ENCODE measurements around the gene THSD8. TPM values are rescaled to one million over a fixed set of nuclear protein-coding genes. Genes with fewer than 3 reads are reported as not detected.

The THSD8 gene
- total and polyA plus RNA-seq, 2 donors (not counting 1 experiment from before 2014, with no cell fraction given), result not detected

DNA sequence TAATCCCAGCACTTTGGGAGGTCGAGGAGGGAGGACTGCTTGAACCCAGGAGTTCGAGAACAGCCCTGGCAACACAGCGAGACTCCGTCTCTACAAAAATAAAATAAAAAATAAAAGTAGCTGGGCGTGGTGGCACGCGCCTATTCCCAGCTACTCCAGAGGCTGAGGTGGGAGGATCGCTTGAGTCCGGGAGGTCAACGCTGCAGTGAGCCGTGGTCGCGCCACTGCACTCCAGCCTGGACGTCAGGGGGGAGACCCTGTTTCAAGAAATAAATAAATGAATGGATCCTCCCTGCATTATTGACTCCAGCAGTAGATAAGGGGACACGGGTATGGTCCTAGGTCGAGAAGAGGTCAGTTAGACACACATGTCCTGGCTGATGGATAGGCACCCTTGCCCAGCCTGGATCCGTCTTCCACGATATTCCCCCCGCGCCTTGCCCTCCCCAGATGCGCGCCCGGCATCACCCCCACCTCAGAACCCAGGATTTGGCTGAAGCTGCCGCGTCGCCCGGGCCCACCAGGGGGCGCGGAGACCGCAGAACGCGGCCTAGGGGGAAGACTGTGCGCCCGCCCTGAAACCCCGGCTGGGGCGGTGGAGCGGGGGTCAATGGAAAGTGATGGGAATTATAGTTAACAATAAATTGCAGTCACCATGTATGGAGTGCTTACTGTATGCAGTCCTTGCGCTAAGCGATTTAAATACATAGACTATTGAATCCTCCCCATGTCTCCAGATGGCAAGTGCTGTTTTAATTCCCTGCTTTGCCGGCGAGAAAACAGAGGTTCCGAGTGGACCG, 24.5 kb upstream of the THSD8 start:
- H3K27ac ChIP-seq (ENCODE audit: low read length in 2 of 2), result peak overlapping the region; percentile 83 to 86
- H3K4me3 ChIP-seq (ENCODE audit: control extremely low read depth in 1 of 5, extremely low read depth in 1 of 5, insufficient read depth in 1 of 5, low read depth in 2 of 5, low read length in 4 of 5), result peak overlapping the region; percentile 63 to 89 (median 75)
- H3K27me3 ChIP-seq (replicated peaks in 1 of 4; ENCODE audit: control extremely low read depth in 1 of 4, control insufficient read depth in 3 of 4, insufficient read depth in 4 of 4, low read length in 3 of 4), result no peaks in the 10 kb centered on the region
- H3K4me3 Mint-ChIP-seq, result peak overlapping the region; percentile 88
- intact Hi-C loops (cut with micrococcal nuclease), result loop anchor here (1.0 kb wide), 1 partner anchor 19 kb away; no protein-coding TSS in a partner anchor
- ChIA-PET POLR2A (interaction anchor here (0.6 to 6.9 kb wide), 11 partner anchors 10 to 341 kb away, joined by 3 to 233 read pairs (median 7); partner anchors contain the start of genes DNASE2, GCDH, JUNB and NACC1), CTCF (interaction anchor here (0.6 to 27.9 kb wide), 9 partner anchors 10 to 70 kb away, joined by 3 to 1147 read pairs (median 8); partner anchors contain the start of genes JUNB, PRDX2, RNASEH2A and THSD8)
- peaks cover 2% of the 10 kb centered on the region for H3K79me2 ChIP-seq (ENCODE audit: control insufficient read depth, insufficient read depth, low read length)
- no peaks in the 10 kb centered on the region for H3K9me3 ChIP-seq (ENCODE audit: control extremely low read depth in 1 of 3, control insufficient read depth in 2 of 3, insufficient read depth in 1 of 3, low read length in 2 of 3)
- ATAC-seq (ENCODE audit: low read depth) (peak; percentile 29), DNase-seq (peak; percentile 90)
- H2AFZ ChIP-seq (ENCODE audit: insufficient read depth, low read depth, low read length, poor library complexity, severe bottlenecking), result no peak overlapping the region
- H3K9ac ChIP-seq (ENCODE audit: low read length), result peak overlapping the region; percentile 78
- no peaks in the 10 kb centered on the region for H3K9me3 Mint-ChIP-seq (ENCODE audit: insufficient read depth)
- WGBS (ENCODE audit: insufficient coverage), result 11% methylated on average over 36 of the region's 43 CpGs
- TF ChIP-seq EZH2 (IDR thresholded peaks at IDR 0.05; ENCODE audit: borderline replicate concordance, insufficient read depth, low read depth, low read length, poor library complexity, severe bottlenecking), result no peak
- TF ChIP-seq, protein P1, sequence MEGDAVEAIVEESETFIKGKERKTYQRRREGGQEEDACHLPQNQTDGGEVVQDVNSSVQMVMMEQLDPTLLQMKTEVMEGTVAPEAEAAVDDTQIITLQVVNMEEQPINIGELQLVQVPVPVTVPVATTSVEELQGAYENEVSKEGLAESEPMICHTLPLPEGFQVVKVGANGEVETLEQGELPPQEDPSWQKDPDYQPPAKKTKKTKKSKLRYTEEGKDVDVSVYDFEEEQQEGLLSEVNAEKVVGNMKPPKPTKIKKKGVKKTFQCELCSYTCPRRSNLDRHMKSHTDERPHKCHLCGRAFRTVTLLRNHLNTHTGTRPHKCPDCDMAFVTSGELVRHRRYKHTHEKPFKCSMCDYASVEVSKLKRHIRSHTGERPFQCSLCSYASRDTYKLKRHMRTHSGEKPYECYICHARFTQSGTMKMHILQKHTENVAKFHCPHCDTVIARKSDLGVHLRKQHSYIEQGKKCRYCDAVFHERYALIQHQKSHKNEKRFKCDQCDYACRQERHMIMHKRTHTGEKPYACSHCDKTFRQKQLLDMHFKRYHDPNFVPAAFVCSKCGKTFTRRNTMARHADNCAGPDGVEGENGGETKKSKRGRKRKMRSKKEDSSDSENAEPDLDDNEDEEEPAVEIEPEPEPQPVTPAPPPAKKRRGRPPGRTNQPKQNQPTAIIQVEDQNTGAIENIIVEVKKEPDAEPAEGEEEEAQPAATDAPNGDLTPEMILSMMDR (IDR thresholded peaks at IDR 0.05), result peak; percentile 99
- peak overlapping the region; percentile 84 for H3K27ac Mint-ChIP-seq
- H4K20me1 ChIP-seq (ENCODE audit: control insufficient read depth, insufficient read depth, low read length, poor library complexity, severe bottlenecking), result no peaks in the 10 kb centered on the region
- H3K36me3 ChIP-seq (replicated peaks in 1 of 2; ENCODE audit: control extremely low read depth in 1 of 2, control insufficient read depth in 1 of 2, extremely low read depth in 1 of 2, insufficient read depth in 2 of 2, low read length in 1 of 2), result no peaks in the 10 kb centered on the region
- H3K4me1 Mint-ChIP-seq, result peaks cover 48% of the 10 kb centered on the region
- no peaks in the 10 kb centered on the region for H3K27me3 Mint-ChIP-seq
- peaks cover 27 to 47% of the 10 kb centered on the region in 2 donors for H3K4me1 ChIP-seq (ENCODE audit: control insufficient read depth in 2 of 2, insufficient read depth in 2 of 2, low read length in 2 of 2)
- H3K4me2 ChIP-seq (replicated peaks; ENCODE audit: low read depth, low read length, poor library complexity, severe bottlenecking), result peak overlapping the region; percentile 95
